ENCODE data around the gene LSG1. TPM values are rescaled to one million over a fixed set of nuclear protein-coding genes. Genes with fewer than 3 reads are reported as not detected.

Gene LSG1
- total and polyA plus RNA-seq, 12 donors, result 12.5 to 56.0 (median 23.1) TPM

DNA sequence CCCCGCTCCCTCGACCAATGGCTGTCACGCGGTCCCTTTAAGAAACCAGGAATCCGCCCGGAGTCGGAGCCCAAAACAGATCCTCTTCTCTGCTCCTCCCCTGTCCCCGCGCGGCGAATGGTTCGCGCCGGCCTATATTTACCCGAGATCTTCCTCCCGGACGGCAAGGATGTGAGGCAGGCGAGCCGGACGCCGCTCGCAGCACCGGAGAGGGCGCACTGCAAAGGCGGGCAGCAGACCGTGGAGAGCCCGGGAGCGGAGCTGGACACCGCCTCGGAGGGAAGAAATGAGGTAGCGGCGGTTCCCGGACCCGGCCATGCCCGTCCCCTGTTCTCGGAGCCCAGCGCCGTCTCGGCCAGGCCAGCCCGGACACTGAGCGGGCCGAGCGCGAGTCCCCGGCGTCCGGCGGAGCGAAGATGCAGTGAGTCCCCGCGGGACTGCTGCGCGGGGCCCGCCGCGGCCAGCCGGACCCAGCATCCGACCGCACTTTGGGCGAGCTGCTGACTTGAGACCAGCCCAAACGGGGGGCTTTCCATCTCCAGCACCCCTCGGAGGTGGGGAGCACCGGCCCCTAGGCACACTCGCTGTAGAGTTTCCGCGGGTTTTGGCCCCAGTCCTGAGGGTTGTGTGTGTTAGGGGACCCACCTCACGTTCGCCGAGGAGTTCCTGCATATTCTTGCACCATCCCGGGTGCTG lies 13.9 kb upstream of the LSG1 start, which contains the start of gene FAM43A:
FAM43A (plus strand) TSS at position 166 of the 696 bp plus-strand sequence. CDS start 944 bp downstream, outside the sequence.
- Histone ChIP-seq H3K4me3 (peak within 1 kb of the TSS in 2 of 4 donors; percentile 49 to 62), H3K36me3 (replicated peaks in 1 of 2) (no peaks in the 10 kb centered on the region), H3K27me3 (peaks cover 10% of the 10 kb centered on the region), H3K27ac (peak within 1 kb of the TSS in 4 of 5 donors; percentile 45 to 92 (median 67)), H3K9me3 (replicated peaks in 1 of 3) (no peaks in the 10 kb centered on the region), H3K4me1 (replicated peaks in 1 of 2) (peaks cover 19 to 35% of the 10 kb centered on the region in 2 donors)
- intact Hi-C loops (cut with DNase I), result loop anchor here (5.0 to 10.0 kb wide), 2 partner anchors 421 to 839 kb away; no protein-coding TSS in a partner anchor
- DNase-seq, result peak; percentile 88 to 96 (median 91)
- 0 to 1% (median 0%) methylated on average over 6 to 70 of the region's 70 CpGs for WGBS, 4 donors
- TF ChIP-seq, protein P1, sequence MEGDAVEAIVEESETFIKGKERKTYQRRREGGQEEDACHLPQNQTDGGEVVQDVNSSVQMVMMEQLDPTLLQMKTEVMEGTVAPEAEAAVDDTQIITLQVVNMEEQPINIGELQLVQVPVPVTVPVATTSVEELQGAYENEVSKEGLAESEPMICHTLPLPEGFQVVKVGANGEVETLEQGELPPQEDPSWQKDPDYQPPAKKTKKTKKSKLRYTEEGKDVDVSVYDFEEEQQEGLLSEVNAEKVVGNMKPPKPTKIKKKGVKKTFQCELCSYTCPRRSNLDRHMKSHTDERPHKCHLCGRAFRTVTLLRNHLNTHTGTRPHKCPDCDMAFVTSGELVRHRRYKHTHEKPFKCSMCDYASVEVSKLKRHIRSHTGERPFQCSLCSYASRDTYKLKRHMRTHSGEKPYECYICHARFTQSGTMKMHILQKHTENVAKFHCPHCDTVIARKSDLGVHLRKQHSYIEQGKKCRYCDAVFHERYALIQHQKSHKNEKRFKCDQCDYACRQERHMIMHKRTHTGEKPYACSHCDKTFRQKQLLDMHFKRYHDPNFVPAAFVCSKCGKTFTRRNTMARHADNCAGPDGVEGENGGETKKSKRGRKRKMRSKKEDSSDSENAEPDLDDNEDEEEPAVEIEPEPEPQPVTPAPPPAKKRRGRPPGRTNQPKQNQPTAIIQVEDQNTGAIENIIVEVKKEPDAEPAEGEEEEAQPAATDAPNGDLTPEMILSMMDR (IDR thresholded peaks at IDR 0.05), result peak in 2 of 6 experiments; percentile 11 to 13
- TF ChIP-seq POLR2A (IDR thresholded peaks at IDR 0.05), result peak; percentile 98

DNA sequence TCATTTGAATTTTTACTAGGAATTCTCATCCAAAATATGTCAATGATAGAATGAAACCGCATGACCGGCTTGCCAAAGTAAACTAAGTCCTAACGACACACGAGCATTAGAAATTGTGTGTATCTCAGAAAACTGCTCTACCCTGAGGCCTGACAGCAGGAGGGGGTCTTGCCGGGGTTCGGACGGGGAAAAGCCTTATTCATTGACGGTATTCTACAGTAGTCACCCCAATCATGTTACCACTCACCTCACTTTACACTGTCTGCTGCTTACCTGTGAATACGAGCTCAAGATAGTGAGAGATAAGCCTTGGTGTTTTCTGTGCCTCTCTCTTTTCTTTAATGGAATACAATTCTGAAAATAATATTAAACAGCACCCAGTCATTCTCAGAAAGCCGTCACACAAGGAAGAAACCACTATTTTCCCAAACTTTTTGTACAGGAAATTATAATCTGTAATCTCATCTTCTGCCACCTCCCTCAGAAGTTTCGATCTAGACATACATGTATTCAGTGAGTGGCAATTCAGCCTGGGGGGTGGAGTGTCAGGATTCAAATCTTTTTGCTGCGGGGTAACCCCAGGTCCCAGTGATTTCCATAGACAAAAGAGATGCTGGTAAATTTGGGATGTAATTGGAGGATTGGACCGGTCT lies 13.2 kb upstream of the LSG1 start:
- Histone ChIP-seq H3K4me3 (peak overlapping the region in 1 of 4 donors; percentile 62), H3K27me3 (peaks cover 10% of the 10 kb centered on the region), H3K9me3 (replicated peaks in 1 of 3) (no peaks in the 10 kb centered on the region), H3K36me3 (replicated peaks in 1 of 2) (no peaks in the 10 kb centered on the region), H3K4me1 (replicated peaks in 1 of 2) (peaks cover 19 to 35% of the 10 kb centered on the region in 2 donors), H3K27ac (peak overlapping the region in 2 of 5 donors; percentile 82 to 92)
- TF ChIP-seq, protein P1 (IDR thresholded peaks at IDR 0.05), result no peak
- no peak for TF ChIP-seq POLR2A (IDR thresholded peaks at IDR 0.05)
- peak in 1 of 7 donors; percentile 10 for DNase-seq
- 48 to 58% (median 51%) methylated on average over 13 of the region's 13 CpGs for WGBS, 4 donors
- intact Hi-C loops (cut with DNase I), result loop anchor here (5.0 to 10.0 kb wide), 2 partner anchors 422 to 840 kb away; no protein-coding TSS in a partner anchor

DNA sequence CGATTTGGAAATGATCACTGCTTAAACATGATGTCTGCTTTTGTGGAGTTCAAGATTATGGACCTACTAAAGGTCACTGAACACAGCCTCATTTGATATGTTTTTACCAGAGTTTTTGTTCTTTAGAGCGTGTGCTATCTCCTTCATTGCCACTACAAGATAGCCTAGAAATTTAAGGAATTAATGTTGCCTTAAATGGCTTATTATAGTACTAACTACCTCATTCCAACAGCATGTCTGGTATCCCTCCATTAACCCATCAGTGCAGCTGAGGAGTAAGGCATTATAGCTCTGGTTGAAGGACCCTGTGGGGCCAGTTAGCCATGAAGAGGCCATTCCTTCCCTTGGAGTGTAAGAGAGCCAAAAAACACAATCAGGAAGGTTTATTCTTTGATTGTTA lies 11.4 kb upstream of the LSG1 start:
- DNase-seq, result no peak
- peak overlapping the region in 1 of 5 donors; percentile 13 for H3K27ac ChIP-seq
- peaks cover 10% of the 10 kb centered on the region for H3K27me3 ChIP-seq
- H3K4me1 ChIP-seq (replicated peaks in 1 of 2), result peaks cover 19 to 35% of the 10 kb centered on the region in 2 donors
- TF ChIP-seq POLR2A (IDR thresholded peaks at IDR 0.05), result no peak
- TF ChIP-seq, protein P1 (IDR thresholded peaks at IDR 0.05), result no peak
- intact Hi-C loops (cut with DNase I), result loop anchor here in 1 of 2 donors (2.0 to 10.0 kb wide), 3 partner anchors 424 to 841 kb away; no protein-coding TSS in a partner anchor
- 65 to 87% (median 70%) methylated on average over 2 of the region's 2 CpGs for WGBS, 4 donors
- no peaks in the 10 kb centered on the region for H3K36me3 ChIP-seq (replicated peaks in 1 of 2)
- H3K9me3 ChIP-seq (replicated peaks in 1 of 3), result no peaks in the 10 kb centered on the region
- H3K4me3 ChIP-seq, result no peak overlapping the region

Data from adrenal gland (tissue), 12 donors.